CD4-positive, alpha-beta T cell treated with Interleukin-1 beta for 1 hour (primary cell): ENCODE measurements around the gene CCDC187.

Source experiments
- DNase-seq, 2 donors: peaks; one replicate each; pipeline ENCODE4 v3.0.0-alpha.2; 2020 to 2022

The CCDC187 gene

GRCh38 chr9:136251264-136252115 lies 52.4 kb downstream of the CCDC187 start:
- DNase-seq, result no peak

GRCh38 chr9:136250676-136251075 lies 53.2 kb downstream of the CCDC187 start:
- no peak for DNase-seq

GRCh38 chr9:136249877-136250559 lies 53.9 kb downstream of the CCDC187 start:
- DNase-seq, result no peak

GRCh38 chr9:136248951-136249876 lies 54.7 kb downstream of the CCDC187 start:
- no peak for DNase-seq

GRCh38 chr9:136247947-136248637 lies 55.8 kb downstream of the CCDC187 start:
- DNase-seq, result no peak

GRCh38 chr9:136247551-136247916 lies 56.4 kb downstream of the CCDC187 start:
- DNase-seq, result no peak

GRCh38 chr9:136246849-136247550 lies 56.9 kb downstream of the CCDC187 start:
- no peak for DNase-seq

- peak; percentile 83 to 86 for DNase-seq
Observed at GRCh38 chr9:136245219-136246150, 58.4 kb downstream of the CCDC187 start, which contains the start of gene QSOX2. Gene QSOX2 (minus strand): TSS chr9:136245812. CDS start chr9:136245803, 9 bp downstream.

GRCh38 chr9:136244969-136245218 lies 59.0 kb downstream of the CCDC187 start:
- no peak for DNase-seq

GRCh38 chr9:136244122-136244968 lies 59.5 kb downstream of the CCDC187 start:
- peak; percentile 42 to 62 for DNase-seq

GRCh38 chr9:136243631-136244030 lies 60.3 kb downstream of the CCDC187 start:
- no peak for DNase-seq

- DNase-seq, result peak in 1 of 2 donors; percentile 7
Observed at GRCh38 chr9:136242918-136243525, 60.9 kb downstream of the CCDC187 start.

GRCh38 chr9:136242248-136242647 lies 61.6 kb downstream of the CCDC187 start:
- no peak for DNase-seq

GRCh38 chr9:136241542-136241941 lies 62.4 kb downstream of the CCDC187 start:
- DNase-seq, result no peak

- DNase-seq, result no peak
Observed at GRCh38 chr9:136240941-136241340, 63.0 kb downstream of the CCDC187 start.

GRCh38 chr9:136239983-136240330 lies 63.9 kb downstream of the CCDC187 start:
- DNase-seq, result peak in 1 of 2 donors; percentile 66

- no peak for DNase-seq
Observed at GRCh38 chr9:136239135-136239982, 64.5 kb downstream of the CCDC187 start.

- no peak for DNase-seq
Observed at GRCh38 chr9:136238342-136238732, 65.6 kb downstream of the CCDC187 start.
